ENCODE measurements around the gene ATP1B3.
"Not testable (repeated sequence)": the region's sequence is repeated elsewhere in the genome, so short reads cannot be mapped to it uniquely, and the experiment has no call there.

Gene ATP1B3

GRCh38 chr3:141840737-141841544 lies 35.5 kb upstream of the ATP1B3 start:
- TF ChIP-seq CTCF (conservative IDR thresholded peaks at IDR 0.05; ENCODE audit: low read depth, low read length): no peak
- no peak overlapping the region for H3K4me3 ChIP-seq (ENCODE audit: low read length)
- DNase-seq (ENCODE audit: low read depth): peak; percentile 36

GRCh38 chr3:141844108-141844507 lies 32.3 kb upstream of the ATP1B3 start:
- TF ChIP-seq CTCF (conservative IDR thresholded peaks at IDR 0.05; ENCODE audit: low read depth, low read length): no peak
- no peak for DNase-seq (ENCODE audit: low read depth)
- H3K4me3 ChIP-seq (ENCODE audit: low read length): no peak overlapping the region

- no peak for TF ChIP-seq CTCF (conservative IDR thresholded peaks at IDR 0.05; ENCODE audit: low read depth, low read length)
- H3K4me3 ChIP-seq (ENCODE audit: low read length): no peak overlapping the region
- no peak for DNase-seq (ENCODE audit: low read depth)
Observed at GRCh38 chr3:141844812-141845211, 31.6 kb upstream of the ATP1B3 start.

- peak; percentile 18 for TF ChIP-seq CTCF (conservative IDR thresholded peaks at IDR 0.05; ENCODE audit: low read depth, low read length)
- H3K4me3 ChIP-seq (ENCODE audit: low read length): no peak overlapping the region
- DNase-seq (ENCODE audit: low read depth): no peak
Observed at GRCh38 chr3:141845407-141846049, 30.9 kb upstream of the ATP1B3 start.

GRCh38 chr3:141846050-141846433 lies 30.4 kb upstream of the ATP1B3 start:
- DNase-seq (ENCODE audit: low read depth): no peak
- no peak overlapping the region for H3K4me3 ChIP-seq (ENCODE audit: low read length)
- no peak for TF ChIP-seq CTCF (conservative IDR thresholded peaks at IDR 0.05; ENCODE audit: low read depth, low read length)

GRCh38 chr3:141848159-141848748 lies 28.2 kb upstream of the ATP1B3 start:
- not testable (repeated sequence) for DNase-seq (ENCODE audit: low read depth); H3K4me3 ChIP-seq (ENCODE audit: low read length)

GRCh38 chr3:141849056-141849815 lies 27.2 kb upstream of the ATP1B3 start:
- TF ChIP-seq CTCF (conservative IDR thresholded peaks at IDR 0.05; ENCODE audit: low read depth, low read length): no peak
- no peak for DNase-seq (ENCODE audit: low read depth)

More at GRCh38 chr3:141849056-141849815, 27.2 kb upstream of the ATP1B3 start:
- H3K4me3 ChIP-seq (ENCODE audit: low read length): no peak overlapping the region
